GM21360 (cell line): ENCODE data around the gene GYPB.
"Not testable (repeated sequence)": the region's sequence is repeated elsewhere in the genome, so short reads cannot be mapped to it uniquely, and the experiment has no call there.

Source experiments
- ATAC-seq: cut with Tn5 transposase; IDR thresholded peaks from one replicate; pipeline ENCODE4 v1.9.1; 2021; ENCODE audit warnings: mild to moderate bottlenecking, moderate library complexity; ENCODE audit not compliant: unreplicated experiment

Gene GYPB

DNA sequence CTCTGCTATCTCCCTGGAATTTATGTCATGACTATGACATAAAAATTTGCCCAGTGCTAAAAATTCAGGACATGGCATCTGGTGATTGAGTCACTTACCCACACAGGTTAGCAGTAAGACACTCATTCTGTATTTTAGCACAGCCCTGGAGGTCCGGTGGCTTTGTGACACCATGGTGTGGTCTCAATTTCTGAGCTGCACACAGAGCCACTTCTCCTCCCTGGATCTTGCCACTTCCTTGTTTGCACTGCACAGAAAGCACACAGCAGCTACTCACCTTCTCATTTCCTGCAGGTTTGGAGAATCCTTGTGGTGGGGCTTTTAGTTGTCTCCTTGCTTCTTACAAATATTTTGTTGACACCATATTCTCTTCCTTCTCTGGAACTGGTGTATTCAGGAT is 69.0 kb downstream of the GYPB start:
- not testable (repeated sequence) for ATAC-seq

DNA sequence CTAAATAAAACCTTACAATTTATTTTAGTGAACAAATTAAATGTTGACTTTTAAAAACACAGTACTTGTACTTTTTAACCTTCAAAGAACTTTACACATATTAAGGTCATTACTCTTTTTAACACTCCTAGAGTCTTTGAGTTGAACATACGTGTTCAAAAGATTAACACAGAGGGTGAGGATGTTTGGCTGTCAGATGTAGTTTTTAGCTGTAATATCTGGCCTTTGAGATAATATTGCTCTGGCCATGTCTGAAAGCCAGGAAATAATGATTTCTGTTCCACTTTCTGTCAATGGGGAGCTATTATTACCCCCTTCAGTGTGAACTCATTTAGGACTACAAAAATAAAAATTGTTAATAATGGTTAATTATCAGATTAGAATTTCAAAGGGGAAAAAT is 71.7 kb downstream of the GYPB start:
- ATAC-seq, result not testable (repeated sequence)
